ENCODE results near the gene MOCS3. TPM values are rescaled to one million over a fixed set of nuclear protein-coding genes. Genes with fewer than 3 reads are reported as not detected.

Gene MOCS3
- total RNA-seq, 2 donors from 2014 or later, result 2.9 to 3.1 TPM

- Histone ChIP-seq H3K27ac (no peak overlapping the region), H3K9me3 (no peaks in the 10 kb centered on the region), H3K4me1 (peaks cover 0 to 3% of the 10 kb centered on the region in 2 donors), H3K27me3 (no peaks in the 10 kb centered on the region), H3K4me3 (no peak overlapping the region), H3K36me3 (no peaks in the 10 kb centered on the region)
- DNase-seq (ENCODE audit: low spot score), result no peak
- TF ChIP-seq, protein P1, sequence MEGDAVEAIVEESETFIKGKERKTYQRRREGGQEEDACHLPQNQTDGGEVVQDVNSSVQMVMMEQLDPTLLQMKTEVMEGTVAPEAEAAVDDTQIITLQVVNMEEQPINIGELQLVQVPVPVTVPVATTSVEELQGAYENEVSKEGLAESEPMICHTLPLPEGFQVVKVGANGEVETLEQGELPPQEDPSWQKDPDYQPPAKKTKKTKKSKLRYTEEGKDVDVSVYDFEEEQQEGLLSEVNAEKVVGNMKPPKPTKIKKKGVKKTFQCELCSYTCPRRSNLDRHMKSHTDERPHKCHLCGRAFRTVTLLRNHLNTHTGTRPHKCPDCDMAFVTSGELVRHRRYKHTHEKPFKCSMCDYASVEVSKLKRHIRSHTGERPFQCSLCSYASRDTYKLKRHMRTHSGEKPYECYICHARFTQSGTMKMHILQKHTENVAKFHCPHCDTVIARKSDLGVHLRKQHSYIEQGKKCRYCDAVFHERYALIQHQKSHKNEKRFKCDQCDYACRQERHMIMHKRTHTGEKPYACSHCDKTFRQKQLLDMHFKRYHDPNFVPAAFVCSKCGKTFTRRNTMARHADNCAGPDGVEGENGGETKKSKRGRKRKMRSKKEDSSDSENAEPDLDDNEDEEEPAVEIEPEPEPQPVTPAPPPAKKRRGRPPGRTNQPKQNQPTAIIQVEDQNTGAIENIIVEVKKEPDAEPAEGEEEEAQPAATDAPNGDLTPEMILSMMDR (IDR thresholded peaks at IDR 0.05), result no peak
Measured at GRCh38 chr20:50991076-50991475, 32.5 kb downstream of the MOCS3 start.

GRCh38 chr20:50992336-50992732 lies 33.7 kb downstream of the MOCS3 start:
- DNase-seq (ENCODE audit: low spot score), result no peak

GRCh38 chr20:50992733-50993457 lies 34.3 kb downstream of the MOCS3 start:
- DNase-seq (ENCODE audit: low spot score), result no peak
- Histone ChIP-seq H3K27me3 (no peaks in the 10 kb centered on the region), H3K4me1 (no peaks in the 10 kb centered on the region), H3K4me3 (no peak overlapping the region), H3K9me3 (no peaks in the 10 kb centered on the region), H3K36me3 (no peaks in the 10 kb centered on the region), H3K27ac (no peak overlapping the region)
- TF ChIP-seq, protein P1 (IDR thresholded peaks at IDR 0.05), result peak; percentile 26 to 60

More at GRCh38 chr20:50992336-50992732, 33.7 kb downstream of the MOCS3 start:
- Histone ChIP-seq H3K36me3 (no peaks in the 10 kb centered on the region), H3K9me3 (no peaks in the 10 kb centered on the region), H3K4me3 (no peak overlapping the region), H3K4me1 (peaks cover 0 to 3% of the 10 kb centered on the region in 2 donors), H3K27me3 (no peaks in the 10 kb centered on the region), H3K27ac (no peak overlapping the region)
- TF ChIP-seq, protein P1 (IDR thresholded peaks at IDR 0.05), result no peak

DNA sequence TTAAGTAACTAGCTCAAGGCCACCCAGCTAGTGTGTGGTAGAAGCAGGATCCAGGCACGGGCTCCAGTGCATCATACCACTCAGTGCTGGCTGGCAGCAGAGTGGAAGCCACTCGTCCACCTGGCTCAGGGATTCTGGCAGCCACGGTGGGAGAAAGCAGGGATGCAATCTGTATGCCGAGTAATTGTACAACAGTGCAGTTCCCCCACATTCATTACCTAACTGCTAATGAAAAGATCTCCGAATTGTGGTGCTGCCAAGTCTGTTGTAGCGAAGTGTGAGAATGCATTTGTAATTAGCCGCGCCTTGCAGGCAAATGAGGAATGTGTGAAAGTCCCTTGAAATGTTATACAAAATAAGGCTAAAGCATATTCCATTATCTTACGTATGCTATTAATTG lies 35.3 kb downstream of the MOCS3 start:
- TF ChIP-seq, protein P1 (IDR thresholded peaks at IDR 0.05), result no peak
- no peak overlapping the region for H3K4me3 ChIP-seq
- no peaks in the 10 kb centered on the region for H3K9me3 ChIP-seq
- no peak for DNase-seq (ENCODE audit: low spot score)
- H3K27me3 ChIP-seq, result no peaks in the 10 kb centered on the region
- H3K36me3 ChIP-seq, result no peaks in the 10 kb centered on the region
- no peak overlapping the region for H3K27ac ChIP-seq
- H3K4me1 ChIP-seq, result no peaks in the 10 kb centered on the region

GRCh38 chr20:50995506-50995905 lies 36.9 kb downstream of the MOCS3 start:
- TF ChIP-seq, protein P1 (IDR thresholded peaks at IDR 0.05), result no peak
- Histone ChIP-seq H3K4me3 (no peak overlapping the region), H3K27ac (no peak overlapping the region), H3K4me1 (no peaks in the 10 kb centered on the region), H3K36me3 (no peaks in the 10 kb centered on the region), H3K9me3 (no peaks in the 10 kb centered on the region), H3K27me3 (no peaks in the 10 kb centered on the region)
- DNase-seq (ENCODE audit: low spot score), result no peak
